Stimulated activated CD4-positive, alpha-beta T cell treated with anti-CD3 and anti-CD28 coated beads, Interleukin-12 subunit alpha, Interleukin-12 subunit beta, amount 100 ng/mL, for 24 hours (primary cell): Measurements from ENCODE around the gene MPZL1.
A peak's percentile ranks its signal among the peaks of the same experiment; 100 is the strongest.

ENCODE experiments used
- DNase-seq, 2 experiments: peaks; one replicate each; pipeline ENCODE4 v3.0.0-alpha.2; 2020; ENCODE audit warnings: low read depth in 2 of 2

MPZL1 gene

GRCh38 chr1:167695756-167696561 lies 25.8 kb upstream of the MPZL1 start:
- no peak for DNase-seq

- no peak for DNase-seq
Measured at GRCh38 chr1:167697667-167698141, 24.1 kb upstream of the MPZL1 start.

- no peak for DNase-seq
Measured at GRCh38 chr1:167698313-167698712, 23.5 kb upstream of the MPZL1 start.

- no peak for DNase-seq
Measured at GRCh38 chr1:167701510-167701909, 20.3 kb upstream of the MPZL1 start.

- DNase-seq, result no peak
Measured at GRCh38 chr1:167703557-167703956, 18.2 kb upstream of the MPZL1 start.

- no peak for DNase-seq
Measured at GRCh38 chr1:167704715-167705114, 17.1 kb upstream of the MPZL1 start.

- DNase-seq, result no peak
Measured at GRCh38 chr1:167705250-167705649, 16.5 kb upstream of the MPZL1 start.

GRCh38 chr1:167706363-167706762 lies 15.4 kb upstream of the MPZL1 start:
- DNase-seq, result no peak

- DNase-seq, result no peak
Measured at GRCh38 chr1:167706931-167707877, 14.6 kb upstream of the MPZL1 start.

GRCh38 chr1:167707942-167708341 lies 13.8 kb upstream of the MPZL1 start:
- DNase-seq, result no peak

- no peak for DNase-seq
Measured at GRCh38 chr1:167708940-167709389, 12.8 kb upstream of the MPZL1 start.

- DNase-seq, result no peak
Measured at GRCh38 chr1:167710836-167711235, 10.9 kb upstream of the MPZL1 start.

GRCh38 chr1:167711797-167712196 lies 10.0 kb upstream of the MPZL1 start:
- no peak for DNase-seq

GRCh38 chr1:167713330-167714081 lies 8.3 kb upstream of the MPZL1 start:
- DNase-seq, result peak in 1 of 2 experiments; percentile 17

GRCh38 chr1:167714098-167714438 lies 7.7 kb upstream of the MPZL1 start:
- peak in 1 of 2 experiments; percentile 75 for DNase-seq

- DNase-seq, result peak; percentile 93 to 95
Measured at GRCh38 chr1:167714439-167715156, 7.2 kb upstream of the MPZL1 start.

- DNase-seq, result peak; percentile 83 to 85
Measured at GRCh38 chr1:167715157-167715999, 6.4 kb upstream of the MPZL1 start.

GRCh38 chr1:167716000-167716271 lies 5.8 kb upstream of the MPZL1 start:
- DNase-seq, result no peak

GRCh38 chr1:167717351-167717750 lies 4.4 kb upstream of the MPZL1 start:
- DNase-seq, result no peak

- no peak for DNase-seq
Measured at GRCh38 chr1:167718914-167719691, 2.7 kb upstream of the MPZL1 start.
